Left lung (tissue), 10 donors: ENCODE results near the gene PCBP3. TPM values are rescaled to one million over a fixed set of nuclear protein-coding genes. Genes with fewer than 3 reads are reported as not detected.

Experiments
- ATAC-seq: fragments of 200-7000 bp; cut with Tn5 transposase; one replicate; pipeline ENCODE4 v1.9.1; 2020; ENCODE audit warnings: moderate library complexity
- DNase-seq, 4 donors: peaks; one replicate each; pipeline ENCODE4 v3.0.0-alpha.2; 2013 to 2020
- H3K27ac ChIP-seq, 2 donors: fragments of 200-600 bp; sonication (generic) in 1 of 2; one replicate each; pipeline versions ENCODE4 v1.5.0 to v1.8.0; 2020 to 2021
- H3K27me3 ChIP-seq, 2 donors: fragments of 200-600 bp; sonication (generic) in 1 of 2; one replicate each; pipeline versions ENCODE4 v1.5.0 to v1.8.0; 2020 to 2021
- H3K36me3 ChIP-seq, 2 donors: fragments of 200-600 bp; sonication (generic) in 1 of 2; one replicate each; pipeline versions ENCODE4 v1.5.0 to v1.8.0; 2020 to 2021
- H3K4me1 ChIP-seq, 2 donors: fragments of 200-600 bp; one replicate each; pipeline ENCODE4 v1.8.0; 2021
- H3K4me3 ChIP-seq, 2 donors: fragments of 200-600 bp; sonication (generic) in 1 of 2; one replicate each; pipeline versions ENCODE4 v1.5.0 to v1.8.0; 2020 to 2021; ENCODE audit warnings: mild to moderate bottlenecking in 1 of 2
- H3K9me3 ChIP-seq, 2 donors: fragments of 200-600 bp; sonication (generic) in 1 of 2; one replicate each; pipeline versions ENCODE4 v1.5.0 to v1.8.0; 2020 to 2021
- intact Hi-C, 2 donors: fragments of 100-400 bp; cut with DNase I; formaldehyde crosslinking; loops; one replicate each; pipeline versions ENCODE4 v1.11.2 to v1.14.2; 2022
- polyA plus RNA-seq, 6 donors: library from polyadenylated mRNA; unstranded; fragments of 120-200 nt; gene quantifications; one replicate each; pipeline ENCODE4 v1.2.1, GENCODE V29; 2013; ENCODE audit not compliant: insufficient read length in 6 of 6
- total RNA-seq, 2 donors: library from RNA; stranded (reverse); fragmentation: NEBNext Ultra II Directional; extraction: Animal tissue kit (Norgen Biotek cat#: 25700); gene quantifications; one replicate each; pipeline ENCODE4 v1.2.1, GENCODE V29; 2021
- TF ChIP-seq, protein P1 (sequence below), 2 donors: fragments of 200-600 bp; sonication (generic) in 1 of 2; IDR thresholded peaks; one replicate each; pipeline versions ENCODE4 v1.5.0 to v1.8.0; 2021; ENCODE audit warnings: antibody characterized with exemption in 2 of 2
- donor health status: DM: no; HTN: yes; CAD: no.
- donor health status: DM: no; HTN: no; CAD: no.

The PCBP3 gene
- total and polyA plus RNA-seq, 8 donors: 2.1 to 13.8 (median 3.0) TPM

DNA sequence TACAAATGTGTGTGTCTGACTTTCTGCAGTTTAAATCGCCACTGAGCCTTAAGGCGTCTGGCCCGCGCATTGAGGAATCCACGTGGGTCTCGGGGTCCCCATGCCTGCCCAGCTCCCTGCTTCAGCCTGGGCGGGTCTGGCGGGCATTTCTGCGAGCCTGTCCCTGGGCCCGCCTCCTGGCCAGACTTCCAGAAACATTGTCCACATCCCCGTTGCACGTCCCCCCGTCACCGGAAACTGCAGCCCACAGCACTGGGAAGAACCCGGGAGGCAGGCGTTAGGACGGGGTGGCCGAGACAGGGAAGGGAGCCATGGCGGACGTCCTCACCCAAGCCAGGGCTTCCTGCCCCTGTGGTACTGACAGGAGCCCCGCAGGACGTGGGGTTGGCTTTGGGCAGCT lies 225.0 kb downstream of the PCBP3 start:
- H3K27me3 ChIP-seq: peaks cover 0 to 26% of the 10 kb centered on the region in 2 donors

DNA sequence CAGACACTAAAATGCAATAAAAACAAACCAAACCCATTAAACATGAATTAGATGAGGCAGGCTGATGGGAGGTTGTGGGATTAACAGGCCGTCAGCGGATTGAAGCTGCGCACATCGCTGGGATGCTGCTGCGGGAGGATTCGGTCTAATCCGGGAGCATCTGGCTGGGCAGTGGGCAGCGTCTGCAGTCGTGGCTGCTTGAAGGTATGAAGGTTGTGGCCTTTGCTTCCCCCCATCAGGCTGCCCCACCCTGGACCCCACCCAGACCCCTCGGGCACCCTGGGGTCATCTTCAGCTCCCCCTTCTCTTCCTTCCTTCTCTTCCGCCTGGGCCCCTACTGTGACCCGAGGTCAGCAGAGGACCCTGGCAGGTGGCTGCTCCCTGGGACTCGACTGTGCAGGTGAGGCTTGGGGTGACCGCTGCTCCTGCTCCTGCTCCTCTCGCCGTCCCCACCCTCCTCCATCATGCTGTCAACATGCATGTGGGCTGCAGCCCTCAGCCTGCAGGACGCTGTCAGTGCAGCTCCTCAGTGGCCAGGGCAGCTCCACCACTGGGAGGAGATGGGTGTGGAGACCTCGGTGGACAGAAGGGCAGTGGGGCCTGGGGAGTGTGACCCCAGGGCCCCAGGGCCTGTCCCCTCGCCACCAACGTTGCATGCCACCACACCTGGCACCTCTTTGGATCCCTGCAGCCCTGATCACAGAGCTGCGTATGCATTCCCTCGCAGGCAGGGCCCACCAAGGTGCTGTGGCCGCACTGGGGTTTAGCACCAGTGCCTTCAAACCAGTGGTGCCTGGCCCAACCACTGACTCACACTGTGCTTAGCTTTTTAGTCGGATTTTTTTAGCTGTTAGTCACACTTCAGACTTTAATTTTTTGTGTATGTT lies 225.8 kb downstream of the PCBP3 start:
- Histone ChIP-seq H3K27ac (no peak overlapping the region), H3K27me3 (peaks cover 0 to 26% of the 10 kb centered on the region in 2 donors), H3K4me1 (no peaks in the 10 kb centered on the region), H3K4me3 (no peak overlapping the region), H3K9me3 (no peaks in the 10 kb centered on the region), H3K36me3 (no peaks in the 10 kb centered on the region)
- TF ChIP-seq, protein P1, sequence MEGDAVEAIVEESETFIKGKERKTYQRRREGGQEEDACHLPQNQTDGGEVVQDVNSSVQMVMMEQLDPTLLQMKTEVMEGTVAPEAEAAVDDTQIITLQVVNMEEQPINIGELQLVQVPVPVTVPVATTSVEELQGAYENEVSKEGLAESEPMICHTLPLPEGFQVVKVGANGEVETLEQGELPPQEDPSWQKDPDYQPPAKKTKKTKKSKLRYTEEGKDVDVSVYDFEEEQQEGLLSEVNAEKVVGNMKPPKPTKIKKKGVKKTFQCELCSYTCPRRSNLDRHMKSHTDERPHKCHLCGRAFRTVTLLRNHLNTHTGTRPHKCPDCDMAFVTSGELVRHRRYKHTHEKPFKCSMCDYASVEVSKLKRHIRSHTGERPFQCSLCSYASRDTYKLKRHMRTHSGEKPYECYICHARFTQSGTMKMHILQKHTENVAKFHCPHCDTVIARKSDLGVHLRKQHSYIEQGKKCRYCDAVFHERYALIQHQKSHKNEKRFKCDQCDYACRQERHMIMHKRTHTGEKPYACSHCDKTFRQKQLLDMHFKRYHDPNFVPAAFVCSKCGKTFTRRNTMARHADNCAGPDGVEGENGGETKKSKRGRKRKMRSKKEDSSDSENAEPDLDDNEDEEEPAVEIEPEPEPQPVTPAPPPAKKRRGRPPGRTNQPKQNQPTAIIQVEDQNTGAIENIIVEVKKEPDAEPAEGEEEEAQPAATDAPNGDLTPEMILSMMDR (IDR thresholded peaks at IDR 0.05): no peak
- DNase-seq (peak in 1 of 4 donors; percentile 61), ATAC-seq (no peak)
- intact Hi-C loops: no loop called here

More for the DNA sequence above, 225.0 kb downstream of the PCBP3 start:
- TF ChIP-seq, protein P1 (IDR thresholded peaks at IDR 0.05): no peak
- intact Hi-C loops: no loop called here
- H3K36me3 ChIP-seq: no peaks in the 10 kb centered on the region
- no peak overlapping the region for H3K4me3 ChIP-seq
- DNase-seq: no peak
- H3K27ac ChIP-seq: no peak overlapping the region
- ATAC-seq: no peak
- no peaks in the 10 kb centered on the region for H3K4me1 ChIP-seq
- H3K9me3 ChIP-seq: no peaks in the 10 kb centered on the region

DNA sequence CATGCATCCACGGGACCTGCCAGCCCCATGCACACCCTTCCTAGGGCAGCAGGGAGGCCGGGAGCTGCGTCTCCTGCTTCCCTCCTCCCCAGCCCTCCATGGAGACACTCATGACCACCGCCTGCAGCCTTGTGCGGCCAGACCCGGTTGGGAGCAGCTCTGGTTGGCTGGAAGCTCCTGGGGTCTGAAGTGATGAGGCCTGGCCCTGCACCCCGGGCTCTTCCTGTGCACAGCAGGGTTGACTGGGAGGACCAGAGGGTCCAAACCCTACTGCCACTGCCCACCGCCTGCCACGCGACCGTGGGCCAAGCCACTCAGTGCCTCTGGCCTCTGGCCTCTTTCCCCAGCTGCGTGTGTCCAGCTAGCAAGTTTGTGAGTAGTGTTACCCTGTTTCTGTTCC lies 226.9 kb downstream of the PCBP3 start:
- DNase-seq (peak in 1 of 4 donors; percentile 52), ATAC-seq (no peak)
- TF ChIP-seq, protein P1 (IDR thresholded peaks at IDR 0.05): no peak
- Histone ChIP-seq H3K9me3 (no peaks in the 10 kb centered on the region), H3K4me3 (no peak overlapping the region), H3K27ac (no peak overlapping the region), H3K36me3 (no peaks in the 10 kb centered on the region), H3K4me1 (no peaks in the 10 kb centered on the region), H3K27me3 (peaks cover 0 to 33% of the 10 kb centered on the region in 2 donors)
- intact Hi-C loops: no loop called here

DNA sequence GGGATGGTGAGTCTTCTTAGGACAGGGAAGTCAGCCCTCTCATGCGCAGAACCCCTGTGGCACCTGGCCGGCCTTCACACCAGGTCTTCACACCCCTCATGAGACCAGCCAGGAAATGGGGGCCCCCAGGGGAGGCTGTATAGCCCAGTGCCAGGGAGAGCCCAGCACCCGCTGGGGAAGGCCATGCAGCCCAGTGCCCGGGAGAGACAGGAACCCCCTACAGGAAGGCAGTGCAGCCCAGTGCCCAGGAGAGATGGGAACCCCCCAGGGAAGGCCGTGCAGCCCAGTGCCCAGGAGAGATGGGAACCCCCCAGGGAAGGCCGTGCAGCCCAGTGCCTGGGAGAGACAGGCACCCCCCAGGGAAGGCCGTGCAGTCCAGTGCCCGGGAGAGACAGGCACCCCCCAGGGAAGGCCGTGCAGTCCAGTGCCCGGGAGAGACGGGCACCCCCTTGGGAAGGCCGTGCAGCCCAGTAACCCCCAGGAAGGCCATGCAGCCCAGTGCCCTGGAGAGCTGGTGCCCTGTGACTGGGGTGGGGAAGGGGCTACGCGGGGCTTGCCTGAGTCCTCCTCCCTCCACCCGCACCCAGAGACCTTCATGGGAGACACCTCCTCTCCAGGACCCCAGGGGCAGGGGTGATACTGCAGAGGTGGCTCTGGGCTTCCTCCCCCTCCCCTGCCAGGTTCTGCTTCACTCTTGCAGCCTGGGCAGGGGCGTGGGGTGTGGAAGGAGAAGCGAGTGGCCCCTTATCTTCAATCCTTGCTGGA lies 227.5 kb downstream of the PCBP3 start:
- H3K27ac ChIP-seq: no peak overlapping the region
- TF ChIP-seq, protein P1 (IDR thresholded peaks at IDR 0.05): no peak
- no peak overlapping the region for H3K4me3 ChIP-seq
- ATAC-seq (no peak), DNase-seq (peak in 1 of 4 donors; percentile 59)
- no peaks in the 10 kb centered on the region for H3K4me1 ChIP-seq
- no peaks in the 10 kb centered on the region for H3K36me3 ChIP-seq
- peaks cover 0 to 33% of the 10 kb centered on the region in 2 donors for H3K27me3 ChIP-seq
- intact Hi-C loops: no loop called here
- no peaks in the 10 kb centered on the region for H3K9me3 ChIP-seq
